SK-N-DZ (cell line): ENCODE results near the gene COG6.

Experiments
- DNase-seq: peaks from one replicate; pipeline ENCODE4 v3.0.0-alpha.2; 2015; ENCODE audit warnings: low spot score

COG6 gene

DNA sequence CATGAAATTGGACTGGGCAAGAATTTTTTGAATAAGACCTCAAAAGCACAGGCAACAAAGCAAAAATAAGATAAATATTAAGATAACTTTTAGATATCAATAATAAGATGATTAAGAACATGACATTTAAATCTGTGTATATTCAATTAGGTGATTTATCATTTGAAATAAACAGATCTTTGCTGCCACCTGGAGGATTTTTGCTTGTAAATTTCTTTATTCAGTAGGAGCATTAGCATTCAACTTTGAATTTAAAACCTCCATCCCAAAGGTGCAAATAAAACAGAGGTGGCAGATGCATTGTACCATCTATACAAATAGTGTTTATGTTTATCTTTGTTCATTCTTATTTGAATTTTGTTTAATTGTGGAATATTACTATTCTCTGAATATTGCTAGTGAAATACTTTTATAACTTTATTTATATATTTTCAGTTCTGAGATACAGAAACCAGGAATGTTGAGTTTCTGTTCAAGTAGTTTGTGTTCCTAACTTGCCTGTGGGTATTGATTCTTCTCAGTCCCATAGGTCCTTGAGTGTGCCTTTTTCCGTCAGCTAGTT is 20.9 kb downstream of the COG6 start:
- peak; percentile 37 for DNase-seq

DNA sequence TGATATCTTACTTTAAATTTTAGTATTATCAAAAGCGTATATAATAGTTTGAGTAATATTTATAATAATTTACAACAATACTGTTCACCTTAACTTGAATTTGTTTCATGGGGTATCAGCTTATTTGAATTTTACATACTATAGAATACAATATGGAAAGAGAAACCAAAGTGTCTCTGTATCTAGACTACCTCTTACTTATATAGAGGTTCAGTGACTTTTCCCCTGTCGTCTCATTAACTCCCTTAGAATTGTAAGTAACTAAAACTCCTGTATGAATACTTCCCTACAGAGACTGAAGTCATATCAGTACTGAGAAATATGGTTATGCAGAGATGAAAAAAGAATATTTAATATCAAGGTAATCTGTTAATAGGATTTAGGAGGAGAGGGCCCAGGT is 26.8 kb downstream of the COG6 start:
- no peak for DNase-seq

DNA sequence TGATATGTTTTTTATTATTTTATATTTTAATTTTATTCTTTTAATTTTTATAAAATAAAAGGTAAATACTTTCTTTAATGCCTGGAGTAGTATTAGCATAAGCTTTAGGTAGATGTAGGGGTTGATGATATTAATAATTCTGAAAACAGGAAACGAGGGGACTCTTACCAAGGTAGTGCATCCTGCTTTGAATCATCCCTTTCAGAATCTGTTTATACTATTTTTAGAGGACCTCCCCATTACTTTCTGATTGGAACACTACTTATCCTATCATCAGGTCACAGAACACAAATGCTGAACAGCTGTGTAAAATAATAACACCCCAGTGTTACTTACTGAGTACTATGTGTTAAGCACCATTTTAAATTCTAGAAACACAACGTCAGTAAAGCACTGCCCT is 27.3 kb downstream of the COG6 start:
- DNase-seq: no peak

DNA sequence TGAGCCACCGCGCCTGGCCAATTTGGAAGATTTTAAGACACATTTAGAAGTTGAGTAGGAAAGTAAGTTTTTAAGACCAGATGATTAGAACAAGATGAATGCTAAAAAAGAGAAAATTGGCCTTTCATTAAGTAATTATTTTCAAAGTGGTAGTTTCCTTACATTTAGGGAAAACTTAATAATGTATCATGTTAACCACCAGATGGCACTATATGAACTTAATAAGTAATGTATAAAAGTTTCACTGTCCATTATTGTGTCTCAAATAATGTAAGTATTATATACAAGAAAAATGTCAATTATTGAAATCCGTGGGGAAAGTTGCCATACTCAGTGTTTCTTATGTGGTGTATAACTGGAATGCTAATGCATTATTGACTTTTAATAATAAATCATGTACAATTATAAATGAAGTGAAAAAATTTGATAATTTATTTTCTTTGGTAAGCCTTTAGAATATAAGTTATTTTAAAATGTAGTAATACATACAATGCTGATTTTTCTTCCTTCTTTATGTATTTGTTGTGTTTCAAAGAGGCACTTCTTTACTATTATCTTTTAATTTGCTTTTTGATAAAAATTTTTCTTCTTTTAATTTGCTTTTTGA is 29.2 kb downstream of the COG6 start:
- peak; percentile 43 for DNase-seq

DNA sequence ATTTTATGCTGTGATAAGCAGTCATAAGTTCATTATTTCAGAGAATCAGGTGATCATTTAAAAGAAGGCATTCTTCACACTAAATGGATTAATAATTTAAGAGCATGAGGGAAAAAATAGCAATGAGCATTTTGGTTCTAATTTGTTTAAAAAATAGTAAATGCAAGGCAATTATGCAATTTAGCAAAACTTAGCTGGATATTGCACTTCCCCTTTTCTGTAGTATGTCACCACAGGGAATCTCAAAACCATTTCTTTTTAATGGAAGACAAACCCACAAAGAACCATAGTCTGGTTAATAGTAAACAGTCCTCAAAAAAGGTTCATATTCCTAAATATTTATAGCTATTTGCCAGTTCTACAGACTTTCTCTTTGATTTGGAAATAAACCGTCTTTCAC is 30.2 kb downstream of the COG6 start:
- DNase-seq: no peak

DNA sequence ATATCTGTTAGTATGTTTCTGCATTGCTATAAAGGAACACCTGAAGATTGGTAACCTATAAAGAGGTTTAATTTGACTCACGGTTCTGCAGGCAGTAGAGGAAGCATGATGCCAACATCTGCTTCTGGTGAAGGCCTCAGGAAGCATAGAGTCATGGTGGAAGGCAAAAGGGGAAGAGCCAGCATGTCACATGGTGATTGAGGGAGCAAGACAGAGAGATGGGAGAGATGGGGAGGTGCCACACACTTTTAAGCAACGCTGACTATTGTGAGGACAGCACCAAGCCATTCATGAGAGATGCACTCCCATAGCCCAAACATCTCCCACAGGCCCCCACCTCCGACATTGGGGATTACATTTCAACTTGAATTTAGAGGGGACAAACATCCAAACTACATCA is 32.8 kb downstream of the COG6 start:
- no peak for DNase-seq

DNA sequence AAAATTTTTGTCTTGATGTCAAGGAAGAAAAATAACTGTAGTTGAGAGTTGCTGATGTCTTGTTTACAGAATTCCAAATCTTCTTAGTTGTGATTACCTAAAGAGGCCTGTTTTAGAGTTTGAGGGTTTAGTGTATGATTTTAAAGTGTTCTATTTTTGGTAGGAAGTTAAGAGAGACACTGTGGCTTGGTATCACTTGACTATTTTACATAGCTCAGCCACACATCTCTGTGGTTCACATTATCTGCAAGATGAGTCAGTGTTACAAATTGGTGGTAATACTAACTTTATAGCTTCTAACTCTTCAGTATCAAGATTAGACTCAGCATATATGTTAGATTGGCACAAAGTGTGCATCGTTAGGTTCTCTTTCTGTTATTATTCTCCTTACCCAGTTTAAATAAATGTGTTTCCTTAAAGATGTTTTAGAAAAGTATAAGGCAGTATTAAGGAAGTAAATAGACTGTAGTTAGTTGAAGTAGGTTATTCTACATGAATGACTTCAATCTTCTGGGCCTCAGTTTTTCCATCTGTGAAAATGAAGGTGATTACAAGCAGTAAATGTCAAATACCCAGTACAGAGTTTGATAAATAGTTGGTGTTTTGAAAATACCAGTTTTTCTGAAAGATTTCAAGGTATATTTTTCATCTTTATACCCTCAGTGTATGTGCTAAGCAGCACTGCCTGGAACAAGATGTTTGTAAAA is 33.4 kb downstream of the COG6 start:
- DNase-seq: no peak

DNA sequence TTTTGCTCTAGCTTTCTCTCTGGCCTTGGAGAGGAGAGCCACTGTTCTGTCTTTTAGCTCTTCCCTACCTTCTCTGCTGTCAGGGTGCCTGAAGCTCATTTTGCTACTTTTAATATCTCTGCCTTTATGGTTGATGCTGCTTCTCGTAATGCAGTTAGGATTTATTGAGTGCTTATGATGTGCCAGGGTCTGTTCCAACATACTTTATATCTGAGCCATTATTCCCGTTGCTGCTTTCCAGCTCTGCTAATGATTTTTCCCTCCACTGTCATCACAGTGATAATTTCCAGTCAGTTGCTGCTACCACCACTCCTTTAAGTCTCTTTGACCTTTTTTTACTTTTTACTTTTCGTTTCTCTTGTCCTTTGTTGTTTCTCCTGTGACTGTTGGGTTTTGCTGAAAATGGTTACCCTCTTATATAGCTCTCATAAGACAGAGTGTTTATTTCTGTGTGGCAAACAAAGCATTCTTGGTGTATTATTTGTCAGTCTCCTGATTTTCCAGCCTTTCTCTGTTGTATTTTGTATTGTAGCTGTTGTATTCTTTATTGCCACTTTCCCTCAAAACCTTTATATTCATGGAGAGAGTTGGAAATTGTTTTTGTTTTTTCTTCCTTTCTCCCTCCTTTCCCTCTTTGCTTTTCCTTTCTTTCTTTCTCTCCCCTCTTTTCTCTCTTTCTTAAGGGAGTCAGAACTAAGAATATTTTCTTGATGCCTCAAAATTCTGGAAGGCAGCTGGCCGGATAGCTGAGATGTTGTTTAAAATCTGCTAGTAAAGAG is 37.4 kb downstream of the COG6 start:
- no peak for DNase-seq

DNA sequence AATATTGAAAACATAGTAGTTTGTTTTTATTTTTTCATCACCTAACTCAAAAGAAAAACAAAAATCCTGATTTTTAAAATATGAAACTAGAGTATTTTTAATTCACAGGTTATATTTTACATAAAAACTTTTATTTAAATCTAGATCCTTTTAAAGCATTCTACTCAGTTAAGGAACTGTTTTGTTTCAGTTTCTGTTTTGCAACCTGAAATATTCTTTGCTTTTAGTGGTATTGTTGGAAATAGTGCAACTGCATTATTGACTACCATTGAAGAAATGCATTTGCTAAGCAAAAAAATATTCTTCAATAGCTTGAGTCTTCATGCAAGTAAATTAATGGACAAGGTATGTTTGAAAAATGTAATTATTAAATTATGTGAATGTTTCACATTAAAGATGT is 43.8 kb downstream of the COG6 start:
- no peak for DNase-seq

DNA sequence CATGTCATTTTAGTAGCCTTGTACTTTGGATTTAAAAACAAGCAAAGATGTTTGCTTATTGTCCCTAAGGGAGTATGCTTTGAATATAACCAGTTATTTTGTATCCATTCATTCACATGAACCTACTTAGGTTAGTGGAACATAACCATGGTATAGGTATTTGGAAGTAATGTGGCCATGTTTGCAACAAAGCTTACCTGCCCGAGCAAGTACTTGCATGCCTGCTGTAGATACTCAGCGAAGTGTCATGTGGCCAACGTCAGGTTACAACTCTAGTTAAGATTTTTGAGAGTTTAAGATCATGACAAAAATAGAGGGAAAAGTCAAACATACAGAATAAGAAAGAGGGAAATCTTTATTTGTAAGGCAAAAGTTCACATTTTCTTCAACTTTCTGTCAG is 57.2 kb downstream of the COG6 start:
- DNase-seq: no peak

DNA sequence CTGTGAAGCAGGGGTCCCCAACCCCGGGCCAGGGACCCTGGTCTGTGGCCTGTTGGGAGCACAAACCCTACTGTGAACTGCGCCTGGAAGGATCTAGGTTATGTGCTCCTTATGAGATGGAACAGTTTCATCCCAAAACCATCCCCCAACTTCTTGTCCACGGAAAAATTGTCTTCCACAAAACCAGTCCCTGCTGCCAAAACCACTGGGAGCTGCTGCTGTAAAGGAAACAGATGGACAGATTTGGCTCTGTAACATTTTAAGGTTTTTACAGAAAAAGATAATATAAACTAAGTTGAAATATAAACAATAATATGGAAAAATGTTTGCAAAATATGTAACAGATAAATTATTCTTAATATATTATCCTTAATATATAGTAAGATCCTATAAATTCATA is 73.7 kb downstream of the COG6 start:
- DNase-seq: no peak

DNA sequence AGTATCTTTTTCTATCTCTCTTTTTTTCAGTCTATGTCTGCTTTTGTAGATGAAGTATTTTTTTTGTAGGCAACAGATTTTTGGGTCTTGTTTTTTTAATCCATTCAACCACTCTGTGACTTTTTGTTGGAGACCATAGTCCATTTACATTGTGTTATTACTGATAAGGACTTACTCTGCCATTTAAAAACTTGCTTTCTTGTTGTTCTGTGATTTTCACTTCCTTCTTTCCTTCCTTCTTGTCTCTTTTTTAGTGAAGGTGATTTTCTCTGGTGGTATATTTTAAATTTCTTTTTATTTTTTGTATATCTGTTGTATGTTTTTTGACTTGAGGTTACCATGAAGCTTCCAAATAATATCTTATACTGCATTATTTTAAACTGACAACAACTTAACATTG is 79.5 kb downstream of the COG6 start:
- DNase-seq: no peak

DNA sequence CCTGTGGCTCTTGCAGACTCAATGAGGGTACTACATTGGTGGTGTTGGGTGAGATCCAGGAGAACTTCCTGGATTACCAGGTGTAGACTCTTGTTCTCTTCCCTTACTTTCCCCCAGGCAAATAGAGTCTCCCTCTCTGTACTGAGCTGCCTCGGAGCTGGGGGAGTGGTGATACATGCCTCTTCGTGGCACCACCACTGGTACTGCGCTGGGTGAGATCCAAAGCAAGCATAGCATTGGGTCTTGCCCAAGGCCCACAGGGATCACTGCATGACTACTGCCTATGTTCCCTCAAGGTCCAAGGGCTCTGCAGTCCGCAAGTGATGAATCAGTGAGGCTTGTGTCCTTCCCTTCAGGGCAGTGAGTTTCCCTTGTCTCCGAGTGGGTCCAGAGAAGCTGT is 81.6 kb downstream of the COG6 start:
- DNase-seq: no peak

DNA sequence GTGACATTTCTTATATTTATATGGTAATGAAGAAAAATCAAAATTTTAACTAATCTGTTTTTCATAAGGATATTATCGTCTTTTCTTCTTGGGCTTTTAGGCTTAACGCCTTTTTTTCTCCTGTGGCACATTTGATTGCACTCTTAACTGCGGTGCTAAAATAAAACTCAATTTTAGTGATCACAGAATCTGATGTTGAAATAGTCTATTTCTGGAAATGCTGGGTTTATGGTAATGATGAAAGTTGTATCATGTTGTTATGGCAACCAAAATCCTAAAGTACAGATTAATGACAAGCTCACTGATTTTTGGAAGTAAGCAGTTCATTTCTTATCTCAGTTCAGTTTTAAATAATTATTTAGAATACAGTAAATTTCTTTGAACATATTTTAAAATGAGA is 85.3 kb downstream of the COG6 start:
- DNase-seq: no peak

DNA sequence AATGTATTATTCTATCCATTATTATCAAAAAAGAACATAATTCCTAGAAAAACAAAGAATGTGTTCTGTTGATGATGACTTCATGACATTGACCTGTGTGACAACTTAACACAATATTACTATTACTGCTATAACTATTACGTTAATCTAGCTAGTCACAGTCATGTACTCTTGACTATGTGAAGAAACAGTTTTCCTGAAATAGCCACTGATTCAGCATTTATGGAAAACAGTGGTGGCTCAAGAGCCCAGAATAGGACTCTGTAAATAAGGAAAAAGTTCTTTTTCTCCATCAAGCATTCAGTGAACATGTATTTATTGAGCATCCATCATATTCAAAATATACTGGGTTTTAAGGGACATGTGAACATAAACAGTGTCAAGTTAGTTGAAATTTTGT is 93.5 kb downstream of the COG6 start:
- no peak for DNase-seq

DNA sequence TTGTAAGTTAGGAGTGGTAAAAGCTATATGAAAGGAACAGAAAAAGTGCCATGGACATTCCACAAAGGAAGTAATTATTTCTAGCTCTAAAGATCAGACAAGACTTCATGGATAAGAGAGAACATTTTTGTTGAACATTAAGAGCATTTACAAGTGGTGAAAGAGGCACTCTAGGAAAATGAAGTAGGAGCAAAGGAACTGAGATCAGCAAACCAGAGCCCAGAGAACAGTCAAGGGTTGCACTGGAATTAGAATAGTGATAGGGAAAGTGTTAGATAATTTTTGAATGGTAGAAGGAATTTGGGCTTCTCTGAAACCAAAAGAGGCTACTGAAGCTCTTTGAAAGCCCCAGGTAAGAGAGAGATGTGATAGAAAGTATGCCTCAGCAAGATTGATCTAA is 94.1 kb downstream of the COG6 start:
- no peak for DNase-seq

DNA sequence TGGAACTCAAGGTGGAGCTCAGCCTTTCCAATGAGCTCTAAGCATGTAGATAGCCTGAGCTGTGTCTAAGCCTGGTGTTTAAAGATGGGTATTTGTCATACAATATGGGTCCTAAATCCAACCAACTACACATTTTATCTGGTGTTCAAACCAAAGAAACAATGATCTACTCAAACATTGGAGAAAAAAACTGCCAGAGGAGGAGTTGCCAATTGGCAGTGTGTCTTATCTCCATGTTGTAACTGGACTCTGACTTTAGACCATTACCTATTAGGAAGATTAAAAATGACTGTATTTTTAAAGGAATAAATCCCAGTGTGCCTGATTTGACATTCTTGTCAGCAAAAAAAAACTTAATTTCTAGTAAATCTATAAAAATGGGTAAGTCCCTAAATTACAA is 96.3 kb downstream of the COG6 start:
- no peak for DNase-seq

DNA sequence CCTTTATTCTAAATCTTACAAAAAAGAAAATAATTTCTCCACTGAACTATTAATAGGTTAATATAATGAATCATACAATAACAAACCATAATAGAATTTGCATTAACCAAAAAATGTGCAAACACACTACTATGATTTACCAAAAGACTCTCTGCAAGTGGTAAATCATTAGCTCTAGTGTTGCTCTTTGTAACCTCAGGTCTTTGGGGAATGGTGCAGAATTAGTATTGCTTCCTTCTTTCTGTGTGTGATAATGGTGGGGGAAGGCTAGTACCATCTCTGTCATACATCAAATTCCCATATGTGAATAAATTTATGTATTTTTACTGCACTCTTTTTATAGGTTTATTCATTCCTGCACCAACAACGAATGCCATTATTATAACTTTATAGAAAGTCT is 105.1 kb downstream of the COG6 start:
- DNase-seq: no peak

DNA sequence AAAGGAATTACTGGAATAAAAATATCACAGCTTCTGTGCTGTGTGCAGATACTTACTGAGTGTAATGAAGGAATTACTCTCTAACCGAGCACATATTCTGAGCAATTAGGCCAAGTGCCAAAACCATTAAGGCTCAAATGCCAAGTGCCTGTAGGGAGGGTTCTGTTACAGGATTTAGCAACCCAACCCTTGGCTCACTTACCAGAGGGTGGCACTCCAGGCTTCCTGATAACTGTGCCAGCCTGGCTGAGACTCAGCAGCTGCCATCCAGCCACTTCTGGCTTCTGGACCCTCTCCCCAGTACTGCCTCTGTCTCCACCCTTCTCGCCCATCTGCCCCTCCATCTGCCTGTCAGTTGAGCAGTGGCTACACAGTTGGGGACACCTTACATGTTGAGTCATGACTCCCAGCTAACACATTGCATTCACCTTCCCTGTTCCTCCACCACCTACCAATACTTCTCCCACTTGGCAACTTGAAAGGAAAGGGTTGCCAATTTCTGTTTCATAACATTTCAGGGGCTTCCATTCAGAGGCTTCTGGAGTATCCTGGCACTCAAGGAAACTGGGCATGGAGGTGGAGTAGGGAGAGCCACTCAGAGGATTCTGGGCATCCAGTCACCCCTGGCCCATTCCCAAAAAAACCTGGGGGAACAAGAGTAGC is 110.5 kb downstream of the COG6 start:
- DNase-seq: peak; percentile 15

DNA sequence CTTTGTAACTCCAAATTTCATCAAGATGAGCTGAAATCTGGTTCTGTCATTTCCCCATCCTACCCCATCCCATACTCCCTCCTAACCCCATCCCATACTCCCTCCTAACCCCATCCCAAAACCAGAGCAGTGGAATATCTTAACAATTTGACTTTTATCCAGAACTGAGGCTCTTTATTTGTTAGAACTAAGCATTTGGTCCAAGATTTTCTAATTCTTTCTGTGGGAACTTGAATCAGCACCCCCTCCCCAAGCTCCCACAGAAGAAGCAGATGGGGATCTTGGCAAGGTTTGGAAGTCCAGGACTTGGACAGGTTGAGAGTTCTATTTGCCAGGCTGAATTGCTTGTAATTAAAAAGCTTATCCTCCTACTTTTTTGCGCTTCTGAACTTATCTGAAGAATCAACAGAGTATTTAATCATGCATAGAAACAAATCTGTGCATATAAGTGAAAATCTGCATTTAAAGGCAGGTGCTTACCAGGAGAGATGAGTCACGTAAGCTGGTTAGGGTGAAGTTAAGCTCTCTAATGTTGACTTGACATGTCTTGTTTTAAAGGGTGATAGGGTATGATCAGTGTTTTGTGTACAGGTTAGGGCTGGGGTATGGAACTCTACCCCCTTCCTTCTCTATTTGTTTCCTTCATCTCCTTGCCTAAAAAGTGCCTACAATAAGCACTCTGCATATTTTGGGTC is 111.1 kb downstream of the COG6 start:
- no peak for DNase-seq

DNA sequence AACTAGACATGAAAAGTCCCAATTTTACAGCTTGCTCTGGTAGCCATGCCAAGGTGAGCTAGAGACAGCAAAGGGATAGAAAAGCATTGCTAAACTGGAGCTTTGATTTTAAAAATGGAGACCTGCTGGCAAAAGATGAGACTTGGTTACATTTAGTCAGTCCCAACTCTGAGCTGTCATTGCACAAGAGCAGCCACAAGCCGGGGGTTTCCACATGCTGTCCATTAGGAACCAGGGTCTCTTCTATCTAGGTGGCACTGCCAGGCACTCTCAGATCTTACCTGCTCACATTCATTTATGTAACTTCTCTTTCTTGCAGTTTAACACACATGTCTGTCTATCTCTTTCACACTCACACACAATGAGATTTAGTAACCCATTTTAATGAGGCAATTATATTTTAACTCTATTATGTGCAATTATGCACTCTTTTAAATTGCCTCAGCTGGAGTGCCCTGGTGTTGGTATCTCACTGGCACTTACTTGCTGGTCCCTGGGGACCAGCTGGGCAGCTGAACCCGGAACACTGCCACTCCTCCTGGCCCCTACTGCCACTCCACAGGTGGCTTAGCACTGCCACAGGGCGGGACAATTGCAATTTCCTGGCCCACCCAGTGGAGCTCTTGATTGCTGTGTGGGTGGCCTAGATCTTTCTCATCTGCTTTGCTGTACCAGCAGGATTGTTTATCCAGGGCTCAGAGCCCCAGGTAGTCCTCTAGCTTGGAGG is 112.5 kb downstream of the COG6 start:
- DNase-seq: no peak
